Measurements from ENCODE around the gene UGT1A6.

UGT1A6 gene

GRCh38 chr2:233772153-233772552 is 79.5 kb downstream of the UGT1A6 start:
- DNase-seq, result no peak

DNA sequence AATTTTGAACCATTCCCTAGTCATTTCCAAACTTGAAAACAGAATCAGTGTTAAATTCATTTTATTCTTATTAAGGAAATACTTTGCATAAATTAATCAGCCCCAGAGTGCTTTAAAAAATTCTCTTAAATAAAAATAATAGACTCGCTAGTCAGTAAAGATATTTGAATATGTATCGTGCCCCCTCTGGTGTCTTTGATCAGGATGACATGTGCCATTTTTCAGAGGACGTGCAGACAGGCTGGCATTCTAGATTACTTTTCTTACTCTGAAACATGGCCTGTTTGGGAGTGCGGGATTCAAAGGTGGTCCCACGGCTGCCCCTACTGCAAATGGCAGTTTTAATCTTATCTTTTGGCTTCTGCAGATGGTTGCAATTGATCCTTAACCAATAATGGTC is 79.9 kb downstream of the UGT1A6 start:
- no peak for DNase-seq

DNA sequence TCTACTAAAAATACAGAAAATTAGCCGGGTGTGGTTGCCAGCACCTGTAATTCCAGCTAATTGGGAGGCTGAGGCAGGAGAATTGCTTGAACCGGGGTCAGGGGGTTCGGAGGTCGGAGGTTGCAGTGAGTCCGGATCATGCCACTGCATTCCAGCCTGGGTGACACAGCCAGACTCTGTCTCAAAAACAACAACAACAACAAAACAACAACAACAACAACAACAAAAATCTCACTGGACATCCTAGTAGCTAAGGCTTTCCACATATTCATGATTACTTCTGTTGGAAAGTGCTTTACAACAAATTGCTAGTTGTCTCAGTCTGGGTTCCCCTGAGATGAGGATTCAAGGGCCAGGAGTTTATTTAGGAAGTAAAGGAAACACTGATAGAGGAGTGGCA is 81.2 kb downstream of the UGT1A6 start:
- DNase-seq, result no peak

DNA sequence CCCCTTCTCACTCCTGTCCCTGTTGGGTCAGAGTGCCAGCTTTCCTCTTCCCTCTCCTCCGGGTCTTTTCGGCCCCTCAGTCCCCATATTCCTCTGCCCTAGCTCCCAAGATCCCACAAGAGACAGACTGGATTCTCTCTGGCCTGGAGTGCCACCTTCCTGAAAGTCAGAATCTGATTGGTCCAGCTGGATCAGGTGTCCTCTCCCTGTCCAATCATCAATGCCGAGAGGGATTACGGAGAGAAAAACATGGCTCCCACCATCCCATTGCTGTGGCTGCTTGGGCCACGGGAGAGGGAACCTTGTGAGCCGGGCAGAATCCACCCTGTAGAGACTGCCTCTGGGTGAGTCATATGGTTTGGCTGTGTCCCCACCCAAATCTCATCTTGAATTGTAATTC is 82.7 kb downstream of the UGT1A6 start:
- DNase-seq, result no peak

GRCh38 chr2:233778030-233778429 is 85.3 kb downstream of the UGT1A6 start, which contains the start of gene MROH2A:
TSS of gene MROH2A (plus strand) at chr2:233778330. CDS start at chr2:233779359, 1,029 bp downstream.
- DNase-seq, result no peak

GRCh38 chr2:233779722-233780121 is 87.0 kb downstream of the UGT1A6 start:
- no peak for DNase-seq

GRCh38 chr2:233780771-233781170 is 88.1 kb downstream of the UGT1A6 start:
- no peak for DNase-seq

- DNase-seq, result no peak
Observed at GRCh38 chr2:233789554-233789953, 96.9 kb downstream of the UGT1A6 start.

- no peak for DNase-seq
Observed at GRCh38 chr2:233791151-233791882, 98.6 kb downstream of the UGT1A6 start.

- no peak for DNase-seq
Observed at GRCh38 chr2:233791883-233792329, 99.2 kb downstream of the UGT1A6 start.

GRCh38 chr2:233792720-233793119 is 100.0 kb downstream of the UGT1A6 start:
- DNase-seq, result no peak

GRCh38 chr2:233793465-233794127 is 100.9 kb downstream of the UGT1A6 start:
- DNase-seq, result no peak

- no peak for DNase-seq
Observed at GRCh38 chr2:233794128-233794658, 101.5 kb downstream of the UGT1A6 start.

DNA sequence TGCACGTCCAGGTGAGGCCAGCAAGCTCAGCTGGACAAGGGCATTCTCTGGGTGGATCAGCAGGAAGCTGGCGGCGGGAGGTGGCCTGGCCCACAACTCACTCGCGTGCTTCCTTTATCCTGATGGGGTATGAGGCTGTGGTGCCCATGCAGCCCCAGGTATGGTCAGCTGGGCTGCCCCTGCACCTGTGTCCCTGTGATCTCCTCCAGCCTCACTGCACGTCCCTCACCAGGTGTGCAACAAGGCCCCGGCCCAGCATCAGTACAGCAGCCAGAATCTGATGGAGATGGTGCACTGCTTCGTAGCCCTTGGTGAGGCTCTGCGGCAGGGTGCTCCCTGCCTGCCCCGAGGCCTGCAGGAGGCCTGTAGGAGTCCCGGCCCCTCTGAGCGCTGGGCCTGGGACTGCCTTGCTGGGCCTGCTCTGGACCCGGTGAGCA is 103.1 kb downstream of the UGT1A6 start:
- no peak for DNase-seq

GRCh38 chr2:233796254-233796653 is 103.6 kb downstream of the UGT1A6 start:
- DNase-seq, result no peak

- DNase-seq, result no peak
Observed at GRCh38 chr2:233798335-233799086, 105.8 kb downstream of the UGT1A6 start.

- no peak for DNase-seq
Observed at GRCh38 chr2:233799087-233799665, 106.5 kb downstream of the UGT1A6 start.

GRCh38 chr2:233799716-233800115 is 107.0 kb downstream of the UGT1A6 start:
- no peak for DNase-seq

DNA sequence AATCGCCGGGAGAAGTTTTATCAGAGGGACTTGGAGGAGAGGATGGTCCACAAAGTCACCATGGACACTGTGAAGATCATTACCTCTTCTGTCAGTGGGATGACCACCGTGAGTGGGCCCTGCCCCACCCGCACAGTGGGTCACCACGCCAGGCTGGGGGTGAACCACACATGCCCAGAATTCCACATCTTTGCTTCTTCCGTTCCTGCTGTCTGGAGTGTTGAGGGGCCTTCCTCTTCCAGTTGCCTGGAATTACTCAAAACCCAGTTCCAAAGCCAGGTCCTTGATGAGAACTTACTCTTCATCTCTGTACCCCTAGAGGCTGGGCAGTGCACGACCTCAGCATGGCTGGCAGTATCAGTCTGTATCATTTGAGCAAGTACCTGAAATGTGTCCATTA is 107.5 kb downstream of the UGT1A6 start:
- DNase-seq, result no peak

DNA sequence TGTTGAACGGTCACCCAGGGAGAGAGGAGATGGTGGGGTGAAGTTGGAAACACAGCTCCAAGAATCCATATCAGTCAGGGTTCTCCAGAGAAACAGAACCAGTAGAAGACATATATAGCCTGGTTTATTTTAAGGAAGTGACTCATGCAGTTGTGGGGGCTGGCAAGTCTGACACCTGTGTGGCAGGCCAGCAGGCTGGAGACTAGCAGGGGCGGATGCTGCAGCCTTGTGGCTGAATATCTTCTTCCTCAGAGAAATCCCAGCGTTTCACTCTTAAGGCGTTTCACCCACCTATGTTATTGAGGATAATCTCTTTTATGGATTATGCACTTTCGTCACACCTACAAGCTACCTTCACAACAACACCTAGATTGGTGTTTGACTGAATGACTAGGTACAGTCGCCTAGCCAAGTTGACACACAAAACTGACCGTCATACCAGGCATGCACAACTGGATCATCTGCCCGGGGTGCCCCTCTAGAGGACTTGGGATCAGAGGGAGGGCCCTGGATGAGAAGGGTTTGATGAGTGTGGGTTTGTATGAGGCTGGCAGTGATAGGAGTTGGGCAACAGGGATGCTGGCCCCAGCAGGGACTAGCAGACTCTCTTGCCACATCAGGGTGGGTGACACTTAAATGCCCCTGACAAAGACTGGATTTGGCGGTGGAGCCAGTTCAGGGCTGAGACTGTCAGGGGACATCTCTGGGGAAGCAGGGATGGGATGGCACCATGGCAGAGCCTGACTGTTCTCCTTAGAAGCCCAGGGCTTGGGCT is 108.9 kb downstream of the UGT1A6 start:
- DNase-seq, result no peak

DNA sequence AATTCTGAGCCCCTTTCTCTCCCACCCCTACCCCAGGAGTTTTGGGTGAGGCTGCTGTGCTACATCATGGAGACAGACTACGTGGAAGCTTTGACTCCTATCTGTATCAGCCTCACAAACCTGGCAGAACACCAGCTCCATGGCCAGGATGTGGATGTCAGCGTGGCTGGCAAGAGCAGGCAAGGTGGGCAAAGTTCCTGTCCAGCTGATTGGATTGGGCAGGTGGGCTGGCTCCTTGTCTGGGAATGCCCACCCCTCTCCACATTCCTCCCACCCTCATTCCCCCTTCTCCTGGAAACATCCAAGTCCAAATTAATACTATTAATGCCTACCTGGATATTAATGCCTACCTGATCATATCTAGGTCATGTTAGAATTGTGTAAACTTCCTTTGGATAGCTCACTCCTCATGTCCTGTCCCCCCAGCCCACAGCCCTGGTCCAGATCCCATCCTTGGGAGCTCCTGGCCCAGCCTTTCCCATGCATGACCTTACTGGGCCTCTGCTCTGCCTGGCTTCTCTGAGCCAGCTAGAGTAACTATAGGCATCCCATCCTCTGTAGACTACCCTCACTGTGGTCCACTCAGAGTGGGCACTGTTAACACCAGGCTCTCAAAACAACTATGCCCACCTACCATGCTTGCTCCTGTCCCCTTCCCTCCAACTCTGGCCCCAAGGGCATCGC is 109.6 kb downstream of the UGT1A6 start:
- no peak for DNase-seq

Data from activated naive CD4-positive, alpha-beta T cell treated with Interleukin-2 at 50 U/mL for 16 hours (primary cell).